ENCODE data around the gene CATSPERE. TPM values are rescaled to one million over a fixed set of nuclear protein-coding genes. Genes with fewer than 3 reads are reported as not detected.
A peak's percentile ranks its signal among the peaks of the same experiment; 100 is the strongest.

CATSPERE gene
- total RNA-seq, 5 donors from 2014 or later (not counting 1 experiment from before 2014, with no cell fraction given), result 0.79 to 1.5 (median 1.3) TPM

- H3K4me3 Mint-ChIP-seq, result peak overlapping the region in 2 of 3 donors; percentile 81 to 82
- ChIA-PET CTCF (interaction anchor here (0.6 to 0.8 kb wide), 2 partner anchors 31 to 226 kb away, joined by 4 to 6 read pairs; no protein-coding TSS in a partner anchor), POLR2A (interaction anchor here in 1 of 2 donors (0.6 to 1.0 kb wide), 5 partner anchors 52 to 604 kb away, joined by 3 to 5 read pairs (median 3); a partner anchor contains a TSS)
- H3K27ac ChIP-seq (ENCODE audit: low read length), result peak overlapping the region; percentile 56
- peaks cover 0 to 2% of the 10 kb centered on the region in 2 donors for H3K36me3 ChIP-seq (ENCODE audit: control insufficient read depth in 2 of 2, extremely low read depth in 1 of 2, insufficient read depth in 1 of 2, low read length in 1 of 2)
- H3K36me3 Mint-ChIP-seq, result peaks cover under 1% of the 10 kb centered on the region
- H3K27me3 ChIP-seq (replicated peaks in 1 of 2; ENCODE audit: control insufficient read depth in 2 of 2, extremely low read depth in 1 of 2, insufficient read depth in 2 of 2, low read length in 1 of 2), result no peaks in the 10 kb centered on the region
- H3K4me1 Mint-ChIP-seq, result peaks cover 13 to 16% (median 14%) of the 10 kb centered on the region in 3 donors
- H3K9me3 Mint-ChIP-seq, result no peaks in the 10 kb centered on the region
- ATAC-seq (replicated peaks in 1 of 4) (no peak), DNase-seq (no peak)
- H3K27me3 Mint-ChIP-seq, result no peaks in the 10 kb centered on the region
- WGBS (ENCODE audit: insufficient coverage), result 72% methylated on average over 10 of the region's 15 CpGs
- peak overlapping the region; percentile 92 for H3K27ac Mint-ChIP-seq
- peaks cover 16 to 18% of the 10 kb centered on the region in 2 experiments for H3K4me1 ChIP-seq (ENCODE audit: control insufficient read depth in 1 of 2, extremely low read depth in 1 of 2, insufficient read depth in 2 of 2, low read length in 2 of 2)
- peak overlapping the region; percentile 42 to 44 for H3K4me3 ChIP-seq (ENCODE audit: control insufficient read depth in 1 of 2, extremely low read depth in 1 of 2, low read length in 1 of 2)
- no peaks in the 10 kb centered on the region for H3K9me3 ChIP-seq
Measured at GRCh38 chr1:244651956-244652622, 191.0 kb downstream of the CATSPERE start.

DNA sequence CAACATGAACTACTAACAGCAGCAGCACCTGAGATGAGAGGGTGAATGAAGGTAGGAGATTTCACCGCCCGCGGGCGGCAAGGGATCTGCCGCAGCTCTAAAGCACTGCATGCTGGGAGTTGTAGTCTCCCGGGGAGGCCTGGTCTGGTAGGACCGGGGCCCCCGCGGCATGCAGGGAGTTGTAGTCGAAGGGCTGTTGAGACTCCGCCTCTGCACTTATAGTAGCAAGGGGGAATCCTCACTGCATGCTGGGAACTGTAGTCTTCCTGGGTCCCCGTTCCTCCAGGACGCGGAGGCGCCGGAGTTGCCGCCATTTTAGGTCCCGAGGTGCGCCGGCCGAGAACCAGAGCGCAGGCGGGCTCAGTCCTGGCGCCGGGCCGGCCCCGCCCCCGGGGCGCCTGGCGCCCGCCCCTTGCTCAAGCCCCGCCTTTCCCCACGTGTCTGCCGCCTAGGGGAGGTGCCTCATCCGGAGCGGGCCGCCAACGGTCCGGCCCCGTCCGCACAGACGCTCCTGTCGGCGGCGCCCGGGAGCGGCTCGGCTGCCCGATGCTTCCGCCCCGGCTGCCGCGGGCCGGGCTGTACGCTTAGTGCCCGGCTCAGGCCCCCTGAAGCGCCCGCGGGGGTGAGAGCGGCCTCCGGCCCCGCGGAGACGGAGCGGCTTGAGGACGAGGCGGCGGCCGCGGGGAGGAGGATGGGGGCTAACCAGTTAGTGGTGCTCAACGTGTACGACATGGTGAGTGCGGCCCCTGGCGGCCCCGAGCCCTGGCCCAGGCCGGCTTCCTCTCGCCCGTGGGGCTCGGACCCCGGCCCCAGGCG is 191.8 kb downstream of the CATSPERE start, which contains the start of gene DESI2:
TSS of gene DESI2 (plus strand) at position 504 of the 816 bp plus-strand sequence. CDS start at position 692, 188 bp downstream.
- Mint-ChIP-seq H3K4me3 (peak within 1 kb of the TSS in 2 of 3 donors; percentile 81 to 82), H3K4me1 (peaks cover 21 to 23% (median 21%) of the 10 kb centered on the region in 3 donors), H3K27me3 (no peaks in the 10 kb centered on the region), H3K9me3 (no peaks in the 10 kb centered on the region), H3K36me3 (peaks cover 8% of the 10 kb centered on the region), H3K27ac (peak within 1 kb of the TSS; percentile 92)
- ChIA-PET CTCF (interaction anchor here in 1 of 2 donors (0.8 kb wide), 1 partner anchor 32 kb away, joined by 4 read pairs; no protein-coding TSS in a partner anchor), POLR2A (interaction anchor here in 1 of 2 donors (0.5 to 1.0 kb wide), 6 partner anchors 53 to 803 kb away, joined by 3 to 9 read pairs (median 4); partner anchors contain the start of gene AKT3)
- ATAC-seq (replicated peaks in 1 of 4) (peak; percentile 89 to 93 (median 90)), DNase-seq (peak; percentile 93 to 100 (median 99))
- peak within 1 kb of the TSS; percentile 84 to 86 for H3K4me3 ChIP-seq (ENCODE audit: control insufficient read depth in 1 of 2, extremely low read depth in 1 of 2, low read length in 1 of 2)
- peak within 1 kb of the TSS; percentile 56 for H3K27ac ChIP-seq (ENCODE audit: low read length)
- peaks cover 0 to 8% of the 10 kb centered on the region in 2 donors for H3K36me3 ChIP-seq (ENCODE audit: control insufficient read depth in 2 of 2, extremely low read depth in 1 of 2, insufficient read depth in 1 of 2, low read length in 1 of 2)
- no peaks in the 10 kb centered on the region for H3K9me3 ChIP-seq
- WGBS (ENCODE audit: insufficient coverage), result under 1% methylated on average over 79 of the region's 81 CpGs
- peaks cover 16 to 18% of the 10 kb centered on the region in 2 experiments for H3K4me1 ChIP-seq (ENCODE audit: control insufficient read depth in 1 of 2, extremely low read depth in 1 of 2, insufficient read depth in 2 of 2, low read length in 2 of 2)
- H3K27me3 ChIP-seq (replicated peaks in 1 of 2; ENCODE audit: control insufficient read depth in 2 of 2, extremely low read depth in 1 of 2, insufficient read depth in 2 of 2, low read length in 1 of 2), result no peaks in the 10 kb centered on the region

- Mint-ChIP-seq H3K4me3 (no peak overlapping the region), H3K36me3 (peaks cover 16% of the 10 kb centered on the region), H3K27ac (no peak overlapping the region), H3K4me1 (peaks cover 28 to 31% (median 28%) of the 10 kb centered on the region in 3 donors), H3K27me3 (no peaks in the 10 kb centered on the region), H3K9me3 (no peaks in the 10 kb centered on the region)
- Histone ChIP-seq H3K27ac (ENCODE audit: low read length) (peak overlapping the region; percentile 27), H3K4me1 (ENCODE audit: control insufficient read depth in 1 of 2, extremely low read depth in 1 of 2, insufficient read depth in 2 of 2, low read length in 2 of 2) (peaks cover 16 to 18% of the 10 kb centered on the region in 2 experiments), H3K27me3 (replicated peaks in 1 of 2; ENCODE audit: control insufficient read depth in 2 of 2, extremely low read depth in 1 of 2, insufficient read depth in 2 of 2, low read length in 1 of 2) (no peaks in the 10 kb centered on the region), H3K9me3 (no peaks in the 10 kb centered on the region), H3K4me3 (ENCODE audit: control insufficient read depth in 1 of 2, extremely low read depth in 1 of 2, low read length in 1 of 2) (peak overlapping the region; percentile 84 to 86), H3K36me3 (ENCODE audit: control insufficient read depth in 2 of 2, extremely low read depth in 1 of 2, insufficient read depth in 1 of 2, low read length in 1 of 2) (peaks cover 0 to 8% of the 10 kb centered on the region in 2 donors)
- ATAC-seq (replicated peaks in 1 of 4) (no peak), DNase-seq (peak in 4 of 35 experiments; percentile 2 to 30 (median 8))
- ChIA-PET CTCF (interaction anchor here in 1 of 2 donors (0.5 kb wide), 2 partner anchors 20 to 77 kb away, joined by 3 read pairs; no protein-coding TSS in a partner anchor), POLR2A (interaction anchor here in 1 of 2 donors (0.5 to 0.8 kb wide), 2 partner anchors 148 to 804 kb away, joined by 3 to 9 read pairs; partner anchors contain the start of gene AKT3)
- under 1% methylated on average over 31 of the region's 34 CpGs for WGBS (ENCODE audit: insufficient coverage)
Measured at GRCh38 chr1:244653439-244654107, 192.5 kb downstream of the CATSPERE start.

- Mint-ChIP-seq H3K27ac (no peak overlapping the region), H3K27me3 (no peaks in the 10 kb centered on the region), H3K4me1 (peaks cover 32 to 37% (median 32%) of the 10 kb centered on the region in 3 donors), H3K9me3 (no peaks in the 10 kb centered on the region), H3K36me3 (peaks cover 20% of the 10 kb centered on the region), H3K4me3 (no peak overlapping the region)
- Histone ChIP-seq H3K4me1 (ENCODE audit: control insufficient read depth in 1 of 2, extremely low read depth in 1 of 2, insufficient read depth in 2 of 2, low read length in 2 of 2) (peaks cover 16 to 18% of the 10 kb centered on the region in 2 experiments), H3K27me3 (replicated peaks in 1 of 2; ENCODE audit: control insufficient read depth in 2 of 2, extremely low read depth in 1 of 2, insufficient read depth in 2 of 2, low read length in 1 of 2) (no peaks in the 10 kb centered on the region), H3K27ac (ENCODE audit: low read length) (no peak overlapping the region), H3K9me3 (no peaks in the 10 kb centered on the region), H3K4me3 (ENCODE audit: control insufficient read depth in 1 of 2, extremely low read depth in 1 of 2, low read length in 1 of 2) (peak overlapping the region; percentile 84 to 86), H3K36me3 (ENCODE audit: control insufficient read depth in 2 of 2, extremely low read depth in 1 of 2, insufficient read depth in 1 of 2, low read length in 1 of 2) (peaks cover 0 to 8% of the 10 kb centered on the region in 2 donors)
- WGBS (ENCODE audit: insufficient coverage), result 6% methylated on average over 5 of the region's 8 CpGs
- no peak for ATAC-seq (replicated peaks in 1 of 4)
- no peak for DNase-seq
- ChIA-PET CTCF (interaction anchor here in 1 of 2 donors (0.5 to 0.7 kb wide), 2 partner anchors 20 to 48 kb away, joined by 3 read pairs; no protein-coding TSS in a partner anchor), POLR2A (interaction anchor here in 1 of 2 donors (0.8 kb wide), 1 partner anchor 147 kb away, joined by 3 read pairs; no protein-coding TSS in a partner anchor)
Measured at GRCh38 chr1:244654108-244655038, 193.3 kb downstream of the CATSPERE start.

- no peak overlapping the region for H3K27ac ChIP-seq (ENCODE audit: low read length)
- CTCF ChIA-PET, result interaction anchor here in 1 of 2 donors (0.6 to 0.7 kb wide), 2 partner anchors 8 to 48 kb away, joined by 3 to 6 read pairs; no protein-coding TSS in a partner anchor
- ATAC-seq (replicated peaks in 1 of 4) (no peak), DNase-seq (no peak)
- H3K9me3 Mint-ChIP-seq, result no peaks in the 10 kb centered on the region
- peaks cover 0 to 14% of the 10 kb centered on the region in 2 donors for H3K36me3 ChIP-seq (ENCODE audit: control insufficient read depth in 2 of 2, extremely low read depth in 1 of 2, insufficient read depth in 1 of 2, low read length in 1 of 2)
- peaks cover 34 to 37% (median 36%) of the 10 kb centered on the region in 3 donors for H3K4me1 Mint-ChIP-seq
- no peak overlapping the region for H3K4me3 ChIP-seq (ENCODE audit: control insufficient read depth in 1 of 2, extremely low read depth in 1 of 2, low read length in 1 of 2)
- H3K27me3 ChIP-seq (replicated peaks in 1 of 2; ENCODE audit: control insufficient read depth in 2 of 2, extremely low read depth in 1 of 2, insufficient read depth in 2 of 2, low read length in 1 of 2), result no peaks in the 10 kb centered on the region
- H3K4me1 ChIP-seq (ENCODE audit: control insufficient read depth in 1 of 2, extremely low read depth in 1 of 2, insufficient read depth in 2 of 2, low read length in 2 of 2), result peaks cover 16 to 18% of the 10 kb centered on the region in 2 experiments
- no peak overlapping the region for H3K27ac Mint-ChIP-seq
- no peak overlapping the region for H3K4me3 Mint-ChIP-seq
- H3K27me3 Mint-ChIP-seq, result no peaks in the 10 kb centered on the region
- H3K36me3 Mint-ChIP-seq, result peaks cover 27% of the 10 kb centered on the region
- WGBS (ENCODE audit: insufficient coverage), result no CpG with 5 or more reads among the region's 1 CpG
- no peaks in the 10 kb centered on the region for H3K9me3 ChIP-seq
- POLR2A ChIA-PET, result no interaction called here
Measured at GRCh38 chr1:244655186-244655585, 194.1 kb downstream of the CATSPERE start.

Measured in T-cell (primary cell).